AG04449 (cell line): ENCODE results near the gene CDX1.

Experiments
- CTCF ChIA-PET: fragments of 350-600 bp; formaldehyde crosslinking; extraction: SDS; loops from one replicate; lab custom pipeline; 2021; ENCODE audit warnings: antibody characterized with exemption; lab: Yijun Ruan, JAX
- POLR2A ChIA-PET: fragments of 400-600, 350-600 bp; formaldehyde crosslinking; extraction: SDS; loops from one replicate; lab custom pipeline; 2020; ENCODE audit warnings: antibody characterized with exemption, inconsistent platforms; lab: Yijun Ruan, JAX
- DNase-seq: peaks from one replicate; pipeline ENCODE4 v3.0.0-alpha.2; 2010; ENCODE audit warnings: low read depth, low spot score
- H3K4me3 ChIP-seq: 2 replicates; pipeline ENCODE4 v1.5.1; 2011; ENCODE audit warnings: low read depth, mild to moderate bottlenecking, control low read depth, low read length
- CTCF ChIP-seq: IDR thresholded peaks from one replicate; pipeline ENCODE4 v1.5.1; 2011; ENCODE audit warnings: mild to moderate bottlenecking, moderate library complexity, low read length, control low read depth, inconsistent platforms; ENCODE audit not compliant: insufficient read depth; ENCODE audit errors: missing control alignments

Gene CDX1

DNA sequence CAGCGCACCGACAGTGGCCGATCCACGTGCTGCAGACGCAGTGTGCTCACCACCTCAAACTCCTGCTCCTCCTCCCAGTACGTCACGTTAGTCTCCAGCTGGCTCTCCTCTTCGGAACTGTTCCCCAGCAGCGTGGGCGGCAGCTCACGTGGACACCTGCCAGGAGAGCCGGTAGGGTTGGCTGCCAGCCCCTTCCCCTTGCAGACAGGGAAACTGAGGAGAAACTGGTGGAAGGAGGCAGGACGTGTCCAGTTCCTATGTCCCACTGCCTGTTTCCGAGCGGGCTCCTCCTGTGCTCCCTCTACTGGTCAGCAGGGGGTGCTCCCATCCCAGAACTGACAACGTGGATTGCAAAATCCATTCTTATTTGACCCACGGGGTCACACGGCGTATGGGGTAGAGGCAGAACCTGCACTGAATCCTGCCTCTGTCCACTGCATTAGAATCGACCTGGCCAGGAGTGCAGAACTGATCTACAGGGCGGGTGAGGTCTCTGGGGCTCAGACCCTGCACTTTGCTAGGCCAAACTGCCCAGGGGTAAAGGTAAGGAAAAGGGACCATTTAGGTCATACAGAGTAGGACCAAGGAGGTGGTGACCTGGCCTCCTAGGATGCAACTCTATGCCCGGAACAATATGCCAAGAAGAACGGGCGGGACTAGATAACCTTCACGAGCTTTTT lies 36.6 kb upstream of the CDX1 start:
- POLR2A ChIA-PET, result interaction anchor here (1.0 to 2.8 kb wide), 3 partner anchors 9 to 88 kb away, joined by 3 to 9 read pairs (median 3); no protein-coding TSS in a partner anchor
- no peak for DNase-seq
- TF ChIP-seq CTCF, result peak; percentile 95
- CTCF ChIA-PET, result interaction anchor here (0.6 to 16.8 kb wide), 26 partner anchors 8 to 221 kb away, joined by 3 to 222 read pairs (median 4); no protein-coding TSS in a partner anchor
- H3K4me3 ChIP-seq, result no peak overlapping the region

DNA sequence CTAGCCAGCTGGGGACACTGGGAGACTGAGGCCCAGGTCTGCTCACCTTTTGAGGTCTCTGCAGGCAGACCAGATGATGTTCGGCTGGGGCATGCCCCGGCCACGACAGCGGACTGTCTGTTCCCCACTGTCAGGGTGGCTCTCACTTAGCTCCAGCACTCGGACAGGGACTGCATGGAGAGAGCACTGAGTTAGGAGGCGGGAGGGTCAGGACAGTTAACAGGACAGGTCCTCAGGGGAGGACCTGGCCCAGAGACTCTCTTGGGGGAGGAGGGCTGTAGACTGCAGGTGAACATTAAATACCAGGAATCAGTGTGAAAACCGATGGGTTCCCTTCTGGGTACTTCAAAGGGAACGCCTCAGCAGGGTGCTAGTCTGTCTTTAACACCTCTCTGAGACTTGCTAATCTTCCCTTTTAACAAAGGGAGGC lies 36.1 kb upstream of the CDX1 start:
- POLR2A ChIA-PET, result interaction anchor here (1.0 to 2.8 kb wide), 3 partner anchors 8 to 88 kb away, joined by 3 to 9 read pairs (median 3); no protein-coding TSS in a partner anchor
- CTCF ChIA-PET, result interaction anchor here (0.7 to 16.8 kb wide), 21 partner anchors 8 to 221 kb away, joined by 3 to 222 read pairs (median 4); no protein-coding TSS in a partner anchor
- DNase-seq, result no peak
- no peak overlapping the region for H3K4me3 ChIP-seq
- no peak for TF ChIP-seq CTCF

GRCh38 chr5:150131461-150131860 lies 35.1 kb upstream of the CDX1 start:
- CTCF ChIA-PET, result interaction anchor here (0.9 to 16.8 kb wide), 9 partner anchors 9 to 124 kb away, joined by 3 to 222 read pairs (median 6); no protein-coding TSS in a partner anchor

DNA sequence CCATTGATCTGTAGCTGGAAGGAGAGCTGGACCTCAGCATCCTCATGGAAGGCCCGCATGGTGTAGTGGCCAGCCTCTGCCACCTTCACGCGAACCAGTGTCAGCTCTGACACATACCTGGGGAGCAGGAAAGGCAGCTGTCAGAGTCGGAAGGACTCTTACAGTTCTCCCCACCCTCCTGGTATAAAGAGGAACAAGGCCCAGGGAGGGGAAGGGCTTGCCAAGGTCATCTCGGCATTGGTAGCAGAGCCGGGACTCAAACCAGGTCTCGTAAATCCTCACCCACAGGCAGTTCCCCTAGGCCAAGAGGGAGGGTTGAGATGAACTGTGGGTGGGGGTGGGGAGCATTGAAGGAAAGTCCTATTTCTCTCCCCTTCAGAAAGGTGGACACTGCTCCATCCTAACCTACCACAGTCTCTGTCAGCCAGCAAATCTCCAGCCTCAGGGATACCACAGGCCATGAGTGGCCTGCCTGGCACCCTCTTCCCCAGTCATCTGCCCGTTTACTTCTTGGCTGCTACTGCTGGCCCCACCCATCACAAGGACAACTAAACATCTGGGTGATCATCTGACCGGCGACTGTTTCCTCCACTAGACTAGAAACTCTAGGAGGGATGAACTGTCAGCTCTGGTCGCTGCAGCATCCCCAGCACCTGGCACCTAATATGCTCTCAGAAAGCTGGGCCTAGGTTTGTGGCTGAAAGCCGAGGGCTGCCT lies 34.4 kb upstream of the CDX1 start:
- ChIA-PET POLR2A (interaction anchor here (2.8 kb wide), 1 partner anchor 11 kb away, joined by 9 read pairs; no protein-coding TSS in a partner anchor), CTCF (interaction anchor here (0.9 to 16.8 kb wide), 10 partner anchors 9 to 125 kb away, joined by 3 to 222 read pairs (median 4); no protein-coding TSS in a partner anchor)
- TF ChIP-seq CTCF, result no peak
- DNase-seq, result no peak
- H3K4me3 ChIP-seq, result no peak overlapping the region

More at GRCh38 chr5:150131461-150131860, 35.1 kb upstream of the CDX1 start:
- no peak for DNase-seq
- no peak overlapping the region for H3K4me3 ChIP-seq
- POLR2A ChIA-PET, result interaction anchor here (2.8 kb wide), 1 partner anchor 12 kb away, joined by 9 read pairs; no protein-coding TSS in a partner anchor
- no peak for TF ChIP-seq CTCF

DNA sequence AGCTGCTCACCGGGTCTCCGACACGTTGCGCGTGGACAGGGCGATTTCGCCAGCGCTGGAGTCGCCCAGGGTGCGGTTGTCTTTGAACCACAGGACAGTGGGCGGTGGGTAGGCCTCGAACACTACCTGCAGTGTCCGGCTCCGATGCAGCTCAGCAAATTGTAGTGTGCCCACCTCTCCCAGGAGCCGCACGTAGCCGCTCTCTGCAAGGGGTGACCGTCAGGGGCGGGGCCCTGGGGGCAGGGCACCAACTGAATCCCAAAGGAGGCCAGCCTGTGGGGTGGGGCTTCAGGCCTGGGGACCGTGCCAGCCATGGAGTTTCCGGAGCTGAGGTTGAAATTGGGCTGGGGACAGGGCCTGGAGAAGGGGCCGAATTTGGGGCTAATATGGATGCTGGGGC lies 33.8 kb upstream of the CDX1 start:
- H3K4me3 ChIP-seq, result no peak overlapping the region
- ChIA-PET CTCF (interaction anchor here (0.9 to 16.8 kb wide), 6 partner anchors 9 to 86 kb away, joined by 3 to 222 read pairs (median 4); no protein-coding TSS in a partner anchor), POLR2A (interaction anchor here (0.6 to 2.8 kb wide), 2 partner anchors 10 to 341 kb away, joined by 3 to 9 read pairs; no protein-coding TSS in a partner anchor)
- TF ChIP-seq CTCF, result no peak
- DNase-seq, result no peak
